Left lung (tissue), 10 donors: ENCODE measurements around the gene LDLRAD3. TPM values are rescaled to one million over a fixed set of nuclear protein-coding genes. Genes with fewer than 3 reads are reported as not detected.

ENCODE experiments used
- ATAC-seq: fragments of 200-7000 bp; cut with Tn5 transposase; one replicate; pipeline ENCODE4 v1.9.1; 2020; ENCODE audit warnings: moderate library complexity
- DNase-seq, 4 donors: peaks; one replicate each; pipeline ENCODE4 v3.0.0-alpha.2; 2013 to 2020
- H3K27ac ChIP-seq, 2 donors: fragments of 200-600 bp; sonication (generic) in 1 of 2; one replicate each; pipeline versions ENCODE4 v1.5.0 to v1.8.0; 2020 to 2021
- H3K27me3 ChIP-seq, 2 donors: fragments of 200-600 bp; sonication (generic) in 1 of 2; one replicate each; pipeline versions ENCODE4 v1.5.0 to v1.8.0; 2020 to 2021
- H3K36me3 ChIP-seq, 2 donors: fragments of 200-600 bp; sonication (generic) in 1 of 2; one replicate each; pipeline versions ENCODE4 v1.5.0 to v1.8.0; 2020 to 2021
- H3K4me1 ChIP-seq, 2 donors: fragments of 200-600 bp; one replicate each; pipeline ENCODE4 v1.8.0; 2021
- H3K4me3 ChIP-seq, 2 donors: fragments of 200-600 bp; sonication (generic) in 1 of 2; one replicate each; pipeline versions ENCODE4 v1.5.0 to v1.8.0; 2020 to 2021; ENCODE audit warnings: mild to moderate bottlenecking in 1 of 2
- H3K9me3 ChIP-seq, 2 donors: fragments of 200-600 bp; sonication (generic) in 1 of 2; one replicate each; pipeline versions ENCODE4 v1.5.0 to v1.8.0; 2020 to 2021
- intact Hi-C, 2 donors: fragments of 100-400 bp; cut with DNase I; formaldehyde crosslinking; loops; one replicate each; pipeline versions ENCODE4 v1.11.2 to v1.14.2; 2022
- polyA plus RNA-seq, 6 donors: library from polyadenylated mRNA; unstranded; fragments of 120-200 nt; gene quantifications; one replicate each; pipeline ENCODE4 v1.2.1, GENCODE V29; 2013; ENCODE audit not compliant: insufficient read length in 6 of 6
- total RNA-seq, 2 donors: library from RNA; stranded (reverse); fragmentation: NEBNext Ultra II Directional; extraction: Animal tissue kit (Norgen Biotek cat#: 25700); gene quantifications; one replicate each; pipeline ENCODE4 v1.2.1, GENCODE V29; 2021
- TF ChIP-seq, protein P1 (sequence below), 2 donors: fragments of 200-600 bp; sonication (generic) in 1 of 2; IDR thresholded peaks; one replicate each; pipeline versions ENCODE4 v1.5.0 to v1.8.0; 2021; ENCODE audit warnings: antibody characterized with exemption in 2 of 2
- donor health status: DM: no; HTN: yes; CAD: no.
- donor health status: DM: no; HTN: no; CAD: no.

Gene LDLRAD3
- total and polyA plus RNA-seq, 8 donors, result 7.1 to 18.2 (median 16.8) TPM

- intact Hi-C loops, result no loop called here
- peaks cover 0 to 10% of the 10 kb centered on the region in 2 donors for H3K27me3 ChIP-seq
- TF ChIP-seq, protein P1, sequence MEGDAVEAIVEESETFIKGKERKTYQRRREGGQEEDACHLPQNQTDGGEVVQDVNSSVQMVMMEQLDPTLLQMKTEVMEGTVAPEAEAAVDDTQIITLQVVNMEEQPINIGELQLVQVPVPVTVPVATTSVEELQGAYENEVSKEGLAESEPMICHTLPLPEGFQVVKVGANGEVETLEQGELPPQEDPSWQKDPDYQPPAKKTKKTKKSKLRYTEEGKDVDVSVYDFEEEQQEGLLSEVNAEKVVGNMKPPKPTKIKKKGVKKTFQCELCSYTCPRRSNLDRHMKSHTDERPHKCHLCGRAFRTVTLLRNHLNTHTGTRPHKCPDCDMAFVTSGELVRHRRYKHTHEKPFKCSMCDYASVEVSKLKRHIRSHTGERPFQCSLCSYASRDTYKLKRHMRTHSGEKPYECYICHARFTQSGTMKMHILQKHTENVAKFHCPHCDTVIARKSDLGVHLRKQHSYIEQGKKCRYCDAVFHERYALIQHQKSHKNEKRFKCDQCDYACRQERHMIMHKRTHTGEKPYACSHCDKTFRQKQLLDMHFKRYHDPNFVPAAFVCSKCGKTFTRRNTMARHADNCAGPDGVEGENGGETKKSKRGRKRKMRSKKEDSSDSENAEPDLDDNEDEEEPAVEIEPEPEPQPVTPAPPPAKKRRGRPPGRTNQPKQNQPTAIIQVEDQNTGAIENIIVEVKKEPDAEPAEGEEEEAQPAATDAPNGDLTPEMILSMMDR (IDR thresholded peaks at IDR 0.05), result no peak
- no peak overlapping the region for H3K27ac ChIP-seq
- H3K36me3 ChIP-seq, result no peaks in the 10 kb centered on the region
- ATAC-seq, result no peak
- DNase-seq, result no peak
- H3K9me3 ChIP-seq, result no peaks in the 10 kb centered on the region
- peaks cover 0 to 4% of the 10 kb centered on the region in 2 donors for H3K4me1 ChIP-seq
- H3K4me3 ChIP-seq, result no peak overlapping the region
Measured at GRCh38 chr11:35950082-35950481, 6.2 kb downstream of the LDLRAD3 start.

- Histone ChIP-seq H3K4me3 (no peak overlapping the region), H3K36me3 (no peaks in the 10 kb centered on the region), H3K9me3 (no peaks in the 10 kb centered on the region), H3K27ac (no peak overlapping the region), H3K27me3 (peaks cover 0 to 6% of the 10 kb centered on the region in 2 donors), H3K4me1 (no peaks in the 10 kb centered on the region)
- TF ChIP-seq, protein P1 (IDR thresholded peaks at IDR 0.05), result no peak
- intact Hi-C loops, result no loop called here
- ATAC-seq, result no peak
- DNase-seq, result no peak
Measured at GRCh38 chr11:35951680-35952079, 7.8 kb downstream of the LDLRAD3 start.

DNA sequence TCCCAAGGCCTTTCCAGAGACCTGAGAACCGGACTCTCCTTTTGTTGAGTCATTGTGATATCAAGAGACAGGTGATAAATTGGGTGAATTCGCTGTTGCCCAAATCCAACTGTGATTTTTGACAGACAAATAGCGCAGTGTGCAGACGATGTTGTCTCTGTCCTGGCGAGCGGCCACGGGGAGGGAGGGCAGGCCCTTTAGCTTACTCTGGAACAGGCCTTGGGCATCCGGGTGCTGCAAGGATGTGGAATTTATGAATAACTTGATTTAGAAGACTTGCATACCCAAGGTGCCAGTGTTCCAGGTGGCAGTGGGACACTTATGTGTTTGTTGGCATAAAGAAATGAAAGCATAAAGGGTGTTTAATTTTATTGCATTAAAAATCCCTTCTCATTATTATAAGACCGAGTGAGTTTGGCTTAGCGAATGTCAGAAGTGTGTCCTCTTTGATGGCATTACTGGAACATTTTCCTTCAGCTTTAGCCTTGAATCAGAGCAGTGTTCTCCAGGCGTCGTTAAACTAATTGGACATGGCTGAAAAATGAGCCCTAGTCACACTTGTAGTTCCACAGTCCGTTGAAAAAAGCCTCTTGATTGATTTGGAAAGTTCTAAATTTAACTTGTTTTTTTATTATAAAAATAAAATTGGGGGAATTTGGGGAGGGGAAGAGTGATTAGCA lies 9.4 kb downstream of the LDLRAD3 start:
- intact Hi-C loops, result no loop called here
- Histone ChIP-seq H3K4me3 (no peak overlapping the region), H3K4me1 (no peaks in the 10 kb centered on the region), H3K36me3 (no peaks in the 10 kb centered on the region), H3K27me3 (peaks cover 0 to 6% of the 10 kb centered on the region in 2 donors), H3K9me3 (no peaks in the 10 kb centered on the region), H3K27ac (no peak overlapping the region)
- ATAC-seq, result no peak
- no peak for DNase-seq
- TF ChIP-seq, protein P1 (IDR thresholded peaks at IDR 0.05), result no peak

DNA sequence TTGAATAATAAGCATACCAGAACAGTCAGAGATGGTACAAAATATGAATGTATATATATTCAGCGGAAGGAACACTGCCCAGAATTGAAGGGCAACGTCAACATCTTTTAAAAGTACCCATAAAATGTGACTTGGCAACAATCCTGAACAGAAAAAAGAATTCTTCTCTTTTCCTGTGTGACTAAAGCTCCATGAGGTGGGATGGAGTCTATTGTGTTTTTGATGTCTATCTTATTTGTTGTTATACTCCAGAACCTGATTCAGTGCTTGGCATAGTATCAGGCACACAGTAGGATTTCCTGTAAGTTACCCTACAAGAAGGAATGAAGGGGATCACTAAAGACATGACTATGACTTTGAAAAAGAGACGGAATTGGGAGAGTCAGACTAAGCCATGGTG lies 10.3 kb downstream of the LDLRAD3 start:
- no peaks in the 10 kb centered on the region for H3K9me3 ChIP-seq
- H3K4me3 ChIP-seq, result no peak overlapping the region
- no peak for DNase-seq
- TF ChIP-seq, protein P1 (IDR thresholded peaks at IDR 0.05), result no peak
- no peak for ATAC-seq
- no peaks in the 10 kb centered on the region for H3K36me3 ChIP-seq
- H3K27ac ChIP-seq, result no peak overlapping the region
- no peaks in the 10 kb centered on the region for H3K4me1 ChIP-seq
- intact Hi-C loops, result no loop called here
- H3K27me3 ChIP-seq, result peaks cover 0 to 6% of the 10 kb centered on the region in 2 donors

GRCh38 chr11:35955636-35956035 lies 11.8 kb downstream of the LDLRAD3 start:
- no peak for ATAC-seq
- TF ChIP-seq, protein P1 (IDR thresholded peaks at IDR 0.05), result no peak
- no peak overlapping the region for H3K27ac ChIP-seq
- intact Hi-C loops, result no loop called here
- DNase-seq, result no peak
- no peak overlapping the region for H3K4me3 ChIP-seq
- H3K4me1 ChIP-seq, result no peaks in the 10 kb centered on the region
- H3K27me3 ChIP-seq, result no peaks in the 10 kb centered on the region
- no peaks in the 10 kb centered on the region for H3K9me3 ChIP-seq
- no peaks in the 10 kb centered on the region for H3K36me3 ChIP-seq
